Adrenal gland (tissue), 12 donors: ENCODE data around the gene AFMID. TPM values are rescaled to one million over a fixed set of nuclear protein-coding genes. Genes with fewer than 3 reads are reported as not detected.
A peak's percentile ranks its signal among the peaks of the same experiment; 100 is the strongest.

Source experiments
- DNase-seq, 7 donors: peaks; one replicate each; pipeline ENCODE4 v3.0.0-alpha.2; 2019 to 2020
- H3K27ac ChIP-seq, 5 donors: fragments of 200-600 bp; sonication (generic) in 4 of 5; 1 replicate in 3 of 5; 2 replicates in 2 of 5; pipeline versions ENCODE4 v1.5.1 to v1.8.0; 2016 to 2020; ENCODE audit warnings: mild to moderate bottlenecking in 1 of 5
- H3K27me3 ChIP-seq: fragments of 200-600 bp; 2 replicates; pipeline ENCODE4 v1.8.0; 2021
- H3K36me3 ChIP-seq, 2 donors: fragments of 200-600 bp; replicated peaks in 1 of 2; 1 replicate in 1 of 2; 2 replicates in 1 of 2; pipeline versions ENCODE4 v1.5.1 to v1.8.0; 2018 to 2022
- H3K4me1 ChIP-seq, 2 donors: fragments of 200-600 bp; replicated peaks in 1 of 2; 1 replicate in 1 of 2; 2 replicates in 1 of 2; pipeline versions ENCODE4 v1.5.1 to v1.8.0; 2018 to 2021
- H3K4me3 ChIP-seq, 4 donors: fragments of 200-600 bp; sonication (generic) in 3 of 4; one replicate each; pipeline ENCODE4 v1.5.1; 2016 to 2018
- H3K9me3 ChIP-seq, 3 donors: fragments of 200-600 bp; sonication (generic) in 1 of 3; replicated peaks in 1 of 3; 1 replicate in 2 of 3; 2 replicates in 1 of 3; pipeline versions ENCODE4 v1.5.1 to v1.8.0; 2016 to 2021
- POLR2A ChIP-seq, 2 donors: fragments of 450-650 bp; IDR thresholded peaks; one replicate each; pipeline ENCODE4 v1.6.1; 2017; ENCODE audit warnings: antibody characterized with exemption in 2 of 2, mild to moderate bottlenecking in 2 of 2, moderate library complexity in 1 of 2
- WGBS, 4 donors: extraction: QIAGEN DNeasy Blood & Tissue Kit in 2 of 4; methylation state at CpG; one replicate each; pipeline versions ENCODE4 v1.1.5 to v1.1.7; 2013 to 2017; 5-methylcytosine and 5-hydroxymethylcytosine counted together
- intact Hi-C, 2 donors: fragments of 100-400 bp; cut with DNase I; formaldehyde crosslinking; loops; one replicate each; pipeline versions ENCODE4 v1.14.1 to v1.15.0; 2022 to 2023
- polyA plus RNA-seq, 3 donors: library from polyadenylated mRNA; stranded (reverse); fragments of 200-250 nt in 2 of 3; fragments of 350-450 nt in 1 of 3; fragmentation: Illumina TruSeq in 1 of 3; extraction: RNeasy Lipid Tissue Mini Kit (QIAGEN cat#74804) in 1 of 3; gene quantifications; one replicate each; pipeline ENCODE4 v1.2.3, GENCODE V29; 2013 to 2014
- total RNA-seq, 9 donors: library from RNA; depleted of rRNA in 4 of 9; stranded (reverse); fragments of >200 nt in 4 of 9; fragments of 120-200 nt in 1 of 9; fragmentation: NEBNext Ultra II Directional in 1 of 9; extraction: Animal tissue kit (Norgen Biotek cat#: 25700) in 1 of 9; gene quantifications; one replicate each; pipeline versions ENCODE4 v1.1.0 to v1.2.4, GENCODE V29; 2013 to 2023
- TF ChIP-seq, protein P1 (sequence below), 6 experiments: fragments of 450-650 bp in 4 of 6; fragments of 200-600 bp in 2 of 6; sonication (generic) in 1 of 6; IDR thresholded peaks; 1 replicate in 5 of 6; 2 replicates in 1 of 6; pipeline versions ENCODE4 v1.5.1 to v1.8.0; 2016 to 2021; ENCODE audit warnings: antibody characterized with exemption in 6 of 6, mild to moderate bottlenecking in 2 of 6, moderate library complexity in 1 of 6
- donor health status: healthy with polysubstance abuse.
- donor health status: Bipolar disorder and iron deficiency.
- donor health status: DM: yes; HTN: yes; CAD: no.
- donor health status: DM: no; HTN: no; CAD: no.
- donor health status: DM: no; HTN: no; CAD: no.
- donor health status: DM: yes; HTN: yes; CAD: no.

The AFMID gene
- total and polyA plus RNA-seq, 12 donors: 4.5 to 32.9 (median 16.9) TPM

DNA sequence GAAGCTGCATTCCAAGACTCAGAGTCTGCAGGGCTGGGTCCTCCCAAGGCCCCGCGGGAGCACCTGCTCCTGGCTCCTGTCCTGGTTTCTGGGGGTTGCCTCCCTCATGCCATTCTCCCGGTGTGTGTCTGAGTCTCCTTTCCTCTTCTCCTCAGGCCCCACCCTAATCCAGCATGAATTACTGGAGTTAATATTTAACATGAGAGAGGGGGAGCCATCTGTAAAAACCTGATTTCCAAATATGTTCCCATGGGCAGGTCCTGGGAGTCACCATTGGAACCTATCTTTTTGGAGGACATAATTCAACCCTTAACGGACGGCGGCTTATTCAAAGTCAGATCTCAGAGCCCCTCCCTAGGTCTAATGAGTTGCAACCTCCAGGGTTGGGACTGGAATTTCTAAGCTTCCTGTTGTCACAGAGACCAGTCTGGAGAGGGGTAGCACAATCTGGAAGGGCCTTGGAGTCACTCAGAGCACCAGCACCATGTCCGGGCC, 35.6 kb upstream of the AFMID start:
- WGBS, 4 donors: 60 to 76% (median 68%) methylated on average over 5 to 7 of the region's 7 CpGs
- Histone ChIP-seq H3K36me3 (no peaks in the 10 kb centered on the region), H3K4me1 (no peaks in the 10 kb centered on the region), H3K4me3 (no peak overlapping the region), H3K27me3 (no peaks in the 10 kb centered on the region), H3K9me3 (no peaks in the 10 kb centered on the region), H3K27ac (peak overlapping the region in 1 of 5 donors; percentile 27)
- intact Hi-C loops: no loop called here
- TF ChIP-seq POLR2A (IDR thresholded peaks at IDR 0.05): no peak
- no peak for DNase-seq

DNA sequence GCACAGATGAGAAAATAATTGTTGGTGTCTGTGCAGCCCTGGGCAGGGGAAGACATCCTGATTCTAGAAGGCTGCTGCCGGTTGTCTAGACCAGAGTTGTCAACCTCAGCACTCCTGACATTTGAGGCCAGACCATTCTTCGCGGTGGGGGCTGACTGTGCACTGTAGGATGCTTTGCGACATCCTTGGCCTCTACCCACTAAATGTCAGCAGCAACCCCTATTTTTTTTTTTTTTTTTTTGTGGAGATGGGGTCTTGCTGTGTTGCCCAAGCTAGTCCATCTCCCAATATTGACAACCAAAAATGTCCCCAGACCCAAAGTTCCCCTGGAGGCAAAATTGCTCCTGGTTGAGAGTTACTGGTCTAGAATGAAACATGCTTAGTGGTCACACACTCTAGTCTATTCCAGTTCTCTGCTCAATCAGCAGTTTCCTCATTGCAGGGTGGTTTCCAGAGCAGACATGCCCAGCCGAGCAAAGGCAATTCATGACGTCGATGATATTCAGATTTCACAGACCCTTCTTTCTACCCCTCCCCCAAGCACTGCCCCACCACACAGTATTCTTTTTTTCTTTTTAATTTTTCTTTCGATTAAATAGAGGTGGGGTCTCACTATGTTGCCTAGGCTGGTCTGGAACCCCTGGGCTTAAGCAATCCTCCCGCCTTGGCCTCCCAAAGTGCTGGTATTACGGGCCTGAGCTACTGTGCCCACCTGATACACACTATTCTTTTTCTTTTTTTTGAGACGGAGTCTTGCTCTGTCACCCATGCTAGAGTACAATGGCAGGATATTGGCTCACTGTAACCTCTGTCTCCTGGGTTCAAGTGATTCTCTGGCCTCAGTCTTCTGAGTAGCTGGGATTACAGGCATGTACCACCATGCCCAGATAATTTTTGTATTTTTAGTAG, 32.0 kb upstream of the AFMID start:
- no peaks in the 10 kb centered on the region for H3K27me3 ChIP-seq
- intact Hi-C loops: no loop called here
- H3K4me3 ChIP-seq: no peak overlapping the region
- no peaks in the 10 kb centered on the region for H3K36me3 ChIP-seq
- TF ChIP-seq, protein P1, sequence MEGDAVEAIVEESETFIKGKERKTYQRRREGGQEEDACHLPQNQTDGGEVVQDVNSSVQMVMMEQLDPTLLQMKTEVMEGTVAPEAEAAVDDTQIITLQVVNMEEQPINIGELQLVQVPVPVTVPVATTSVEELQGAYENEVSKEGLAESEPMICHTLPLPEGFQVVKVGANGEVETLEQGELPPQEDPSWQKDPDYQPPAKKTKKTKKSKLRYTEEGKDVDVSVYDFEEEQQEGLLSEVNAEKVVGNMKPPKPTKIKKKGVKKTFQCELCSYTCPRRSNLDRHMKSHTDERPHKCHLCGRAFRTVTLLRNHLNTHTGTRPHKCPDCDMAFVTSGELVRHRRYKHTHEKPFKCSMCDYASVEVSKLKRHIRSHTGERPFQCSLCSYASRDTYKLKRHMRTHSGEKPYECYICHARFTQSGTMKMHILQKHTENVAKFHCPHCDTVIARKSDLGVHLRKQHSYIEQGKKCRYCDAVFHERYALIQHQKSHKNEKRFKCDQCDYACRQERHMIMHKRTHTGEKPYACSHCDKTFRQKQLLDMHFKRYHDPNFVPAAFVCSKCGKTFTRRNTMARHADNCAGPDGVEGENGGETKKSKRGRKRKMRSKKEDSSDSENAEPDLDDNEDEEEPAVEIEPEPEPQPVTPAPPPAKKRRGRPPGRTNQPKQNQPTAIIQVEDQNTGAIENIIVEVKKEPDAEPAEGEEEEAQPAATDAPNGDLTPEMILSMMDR (IDR thresholded peaks at IDR 0.05): no peak
- no peaks in the 10 kb centered on the region for H3K4me1 ChIP-seq
- no peak overlapping the region for H3K27ac ChIP-seq
- H3K9me3 ChIP-seq: no peaks in the 10 kb centered on the region
- WGBS, 4 donors: 77 to 85% (median 79%) methylated on average over 11 of the region's 11 CpGs
- DNase-seq: no peak

DNA sequence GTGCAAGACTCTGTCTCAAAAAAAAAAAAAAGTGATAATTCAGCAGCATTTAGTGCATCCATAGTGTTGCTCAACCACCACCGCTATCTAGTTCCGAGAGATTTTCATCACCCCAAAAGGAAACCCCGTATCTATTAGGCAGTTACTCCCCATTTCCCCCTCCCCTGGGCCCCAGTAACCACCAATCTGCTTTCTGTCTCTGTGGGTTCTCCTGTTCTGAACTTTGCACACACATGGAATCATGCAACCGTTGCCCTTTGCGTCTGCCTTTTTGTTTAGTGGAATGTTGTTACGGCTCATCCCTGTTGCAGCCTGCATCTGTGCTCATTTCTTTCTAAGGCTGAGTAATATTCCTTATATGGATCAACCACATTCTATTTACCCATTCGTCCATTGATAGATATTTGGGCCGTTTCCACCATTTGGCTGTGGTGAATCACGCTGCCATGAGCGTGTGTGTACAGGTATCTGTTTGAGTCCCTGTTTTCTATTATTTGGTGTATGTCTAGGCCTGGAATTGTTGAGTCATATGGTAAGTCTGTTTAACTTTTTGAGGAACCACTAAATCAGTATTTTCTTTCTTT, 27.5 kb upstream of the AFMID start:
- Histone ChIP-seq H3K4me1 (no peaks in the 10 kb centered on the region), H3K9me3 (no peaks in the 10 kb centered on the region), H3K36me3 (no peaks in the 10 kb centered on the region), H3K4me3 (no peak overlapping the region), H3K27ac (no peak overlapping the region), H3K27me3 (no peaks in the 10 kb centered on the region)
- TF ChIP-seq, protein P1 (IDR thresholded peaks at IDR 0.05): no peak
- TF ChIP-seq POLR2A (IDR thresholded peaks at IDR 0.05): no peak
- WGBS, 4 donors: 75 to 84% (median 79%) methylated on average over 10 of the region's 10 CpGs
- DNase-seq: no peak
- intact Hi-C loops: no loop called here

DNA sequence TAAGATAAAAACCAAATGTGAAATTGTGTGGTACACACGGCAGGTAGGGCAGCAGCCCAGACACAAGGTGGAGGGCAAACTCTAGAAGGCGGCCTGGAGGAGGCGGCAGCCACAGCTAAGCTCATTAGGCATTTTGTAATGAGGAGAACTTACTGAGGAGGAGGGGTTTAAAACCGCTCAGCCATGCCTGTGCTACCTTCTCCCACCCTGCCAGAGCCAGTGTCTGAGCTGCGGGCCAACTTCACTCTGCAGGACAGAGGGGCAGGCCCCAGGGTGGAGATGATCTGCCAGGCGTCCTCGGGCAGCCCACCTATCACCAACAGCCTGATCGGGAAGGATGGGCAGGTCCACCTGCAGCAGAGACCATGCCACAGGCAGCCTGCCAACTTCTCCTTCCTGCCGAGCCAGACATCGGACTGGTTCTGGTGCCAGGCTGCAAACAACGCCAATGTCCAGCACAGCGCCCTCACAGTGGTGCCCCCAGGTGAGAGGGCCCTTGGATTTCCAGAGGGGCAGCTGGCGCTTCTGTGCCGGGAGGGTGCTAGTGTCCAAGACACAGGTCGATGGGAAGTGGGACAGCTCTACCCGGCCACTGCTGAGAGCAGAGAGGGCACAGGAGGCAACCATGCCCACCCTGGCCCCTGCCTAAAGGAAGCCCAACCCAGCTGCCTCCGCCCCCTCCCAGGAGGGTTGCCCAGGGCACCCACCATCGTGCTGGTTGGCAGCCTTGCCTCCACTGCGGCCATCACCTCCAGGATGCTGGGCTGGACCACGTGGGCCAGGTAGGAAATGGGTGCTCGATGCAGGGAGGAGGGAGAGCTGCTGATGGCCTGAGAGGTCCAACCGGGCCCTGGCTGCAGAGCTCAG, 23.0 kb upstream of the AFMID start:
- H3K36me3 ChIP-seq: no peaks in the 10 kb centered on the region
- no peaks in the 10 kb centered on the region for H3K9me3 ChIP-seq
- WGBS, 4 donors: 76 to 98% (median 85%) methylated on average over 4 to 22 of the region's 22 CpGs
- no peaks in the 10 kb centered on the region for H3K27me3 ChIP-seq
- intact Hi-C loops: no loop called here
- H3K27ac ChIP-seq: no peak overlapping the region
- TF ChIP-seq POLR2A (IDR thresholded peaks at IDR 0.05): no peak
- TF ChIP-seq, protein P1 (IDR thresholded peaks at IDR 0.05): no peak
- no peak overlapping the region for H3K4me3 ChIP-seq
- peaks cover 4 to 5% of the 10 kb centered on the region in 2 donors for H3K4me1 ChIP-seq
- no peak for DNase-seq
